ENCODE results near the gene PRKN. TPM values are rescaled to one million over a fixed set of nuclear protein-coding genes. Genes with fewer than 3 reads are reported as not detected.

PRKN gene
- total and polyA plus RNA-seq, 9 donors = 3.0 to 15.0 (median 9.2) TPM

DNA sequence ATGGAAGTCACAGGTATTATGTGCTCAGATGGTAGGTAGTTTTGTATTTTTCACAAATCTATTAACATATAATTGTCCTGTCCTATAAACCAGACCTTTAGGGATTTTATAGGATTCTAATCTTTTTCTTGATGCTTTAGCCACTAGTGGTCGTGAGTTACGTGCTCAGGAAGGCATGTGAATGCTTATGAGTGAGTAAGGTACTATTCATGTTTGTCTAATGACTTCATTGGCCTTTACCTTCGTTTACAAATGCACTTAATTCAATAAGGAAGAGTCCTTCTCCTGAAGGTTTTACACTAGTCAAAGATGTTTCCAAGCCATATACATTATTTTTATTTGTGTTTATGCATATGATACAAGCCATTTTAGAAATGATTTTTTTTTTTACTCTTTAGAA, 23.2 kb upstream of the PRKN start:
- H3K9me3 ChIP-seq = no peaks in the 10 kb centered on the region
- intact Hi-C loops (cut with DNase I) = no loop called here

DNA sequence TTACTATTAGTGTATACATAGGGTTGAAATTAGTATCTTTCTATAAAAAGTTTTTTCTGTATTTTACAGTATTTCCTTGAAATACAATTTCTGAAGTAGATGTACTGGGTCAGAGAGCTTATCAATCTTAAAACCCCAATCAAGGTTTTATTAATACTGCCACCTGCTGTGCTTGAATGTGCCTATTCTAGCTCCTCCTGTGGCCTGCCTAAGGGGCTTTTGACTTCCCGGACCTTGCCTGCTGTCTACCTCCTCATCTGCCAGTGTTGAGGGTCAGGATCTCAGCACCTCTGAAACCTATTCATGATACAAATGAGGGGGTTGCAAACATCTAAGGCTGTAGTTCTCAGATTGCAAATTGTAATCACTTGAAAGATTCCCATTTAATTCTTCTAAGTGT, 9.4 kb upstream of the PRKN start:
- Histone ChIP-seq H3K4me1 (ENCODE audit: insufficient read depth) (no peaks in the 10 kb centered on the region), H3K4me3 (no peak overlapping the region), H3K27me3 (no peaks in the 10 kb centered on the region), H3K36me3 (no peaks in the 10 kb centered on the region), H3K27ac (no peak overlapping the region), H3K9me3 (no peaks in the 10 kb centered on the region)
- WGBS, 3 donors = 27 to 41% (median 38%) methylated on average over 1 of the region's 1 CpG
- intact Hi-C loops (cut with DNase I) = no loop called here
- DNase-seq = no peak
- TF ChIP-seq, protein P1, sequence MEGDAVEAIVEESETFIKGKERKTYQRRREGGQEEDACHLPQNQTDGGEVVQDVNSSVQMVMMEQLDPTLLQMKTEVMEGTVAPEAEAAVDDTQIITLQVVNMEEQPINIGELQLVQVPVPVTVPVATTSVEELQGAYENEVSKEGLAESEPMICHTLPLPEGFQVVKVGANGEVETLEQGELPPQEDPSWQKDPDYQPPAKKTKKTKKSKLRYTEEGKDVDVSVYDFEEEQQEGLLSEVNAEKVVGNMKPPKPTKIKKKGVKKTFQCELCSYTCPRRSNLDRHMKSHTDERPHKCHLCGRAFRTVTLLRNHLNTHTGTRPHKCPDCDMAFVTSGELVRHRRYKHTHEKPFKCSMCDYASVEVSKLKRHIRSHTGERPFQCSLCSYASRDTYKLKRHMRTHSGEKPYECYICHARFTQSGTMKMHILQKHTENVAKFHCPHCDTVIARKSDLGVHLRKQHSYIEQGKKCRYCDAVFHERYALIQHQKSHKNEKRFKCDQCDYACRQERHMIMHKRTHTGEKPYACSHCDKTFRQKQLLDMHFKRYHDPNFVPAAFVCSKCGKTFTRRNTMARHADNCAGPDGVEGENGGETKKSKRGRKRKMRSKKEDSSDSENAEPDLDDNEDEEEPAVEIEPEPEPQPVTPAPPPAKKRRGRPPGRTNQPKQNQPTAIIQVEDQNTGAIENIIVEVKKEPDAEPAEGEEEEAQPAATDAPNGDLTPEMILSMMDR (IDR thresholded peaks at IDR 0.05) = no peak
- no peak for TF ChIP-seq EP300 (IDR thresholded peaks at IDR 0.05)
- TF ChIP-seq POLR2A (IDR thresholded peaks at IDR 0.05) = no peak

More for the DNA sequence above, 23.2 kb upstream of the PRKN start:
- no peaks in the 10 kb centered on the region for H3K36me3 ChIP-seq
- no peaks in the 10 kb centered on the region for H3K4me1 ChIP-seq (ENCODE audit: insufficient read depth)
- WGBS, 3 donors = 69 to 78% (median 75%) methylated on average over 3 of the region's 3 CpGs
- no peaks in the 10 kb centered on the region for H3K27me3 ChIP-seq
- H3K27ac ChIP-seq = no peak overlapping the region
- H3K4me3 ChIP-seq = no peak overlapping the region
- no peak for DNase-seq
- TF ChIP-seq POLR2A (IDR thresholded peaks at IDR 0.05) (no peak), EP300 (IDR thresholded peaks at IDR 0.05) (no peak)
- TF ChIP-seq, protein P1 (IDR thresholded peaks at IDR 0.05) = no peak

DNA sequence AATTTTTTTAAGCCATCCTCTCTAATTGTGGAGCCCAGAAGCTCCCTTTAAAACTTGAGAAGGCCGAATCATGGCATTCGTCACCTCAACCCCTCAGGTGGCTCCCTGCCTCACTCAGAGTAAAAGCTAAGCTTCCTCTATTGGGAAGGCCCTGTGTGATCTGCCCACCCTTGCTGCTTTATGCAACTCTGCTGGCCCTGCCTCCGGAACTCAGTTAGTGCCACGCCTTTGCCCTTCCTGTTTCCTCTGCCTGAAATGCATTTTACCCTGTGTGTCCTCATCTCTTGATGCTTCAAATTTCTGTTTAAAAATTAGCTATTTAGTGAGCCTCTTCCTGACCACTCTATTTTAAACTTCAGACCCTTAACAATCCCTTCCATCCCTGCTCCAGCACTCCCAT, 5.9 kb upstream of the PRKN start:
- TF ChIP-seq POLR2A (IDR thresholded peaks at IDR 0.05) = no peak
- Histone ChIP-seq H3K4me3 (no peak overlapping the region), H3K4me1 (ENCODE audit: insufficient read depth) (no peaks in the 10 kb centered on the region), H3K27me3 (no peaks in the 10 kb centered on the region), H3K27ac (no peak overlapping the region), H3K9me3 (no peaks in the 10 kb centered on the region), H3K36me3 (no peaks in the 10 kb centered on the region)
- 90 to 93% (median 92%) methylated on average over 4 of the region's 4 CpGs for WGBS, 3 donors
- no peak for DNase-seq
- intact Hi-C loops (cut with DNase I) = no loop called here

DNA sequence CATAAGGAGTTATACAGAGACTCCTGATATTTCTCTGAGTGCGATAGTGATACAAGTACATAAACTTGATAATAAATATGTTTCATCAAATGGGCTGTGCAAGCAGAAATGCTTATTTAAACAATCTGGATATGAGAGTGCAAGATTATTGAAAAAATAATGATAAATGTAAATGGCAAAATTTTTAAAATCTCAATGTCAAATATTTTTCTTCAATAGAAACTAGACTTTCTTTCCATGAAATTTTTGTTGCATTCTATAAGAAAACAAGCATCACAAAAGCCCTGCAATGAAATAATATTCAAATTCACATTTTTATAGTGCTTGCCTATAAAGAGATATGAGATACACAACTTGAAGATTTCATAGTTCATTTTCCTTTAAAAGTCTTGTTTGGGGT, 2.9 kb upstream of the PRKN start:
- Histone ChIP-seq H3K27me3 (no peaks in the 10 kb centered on the region), H3K9me3 (no peaks in the 10 kb centered on the region), H3K4me1 (ENCODE audit: insufficient read depth) (no peaks in the 10 kb centered on the region), H3K27ac (no peak overlapping the region), H3K4me3 (no peak overlapping the region), H3K36me3 (no peaks in the 10 kb centered on the region)
- WGBS, 3 donors = 94 to 98% (median 95%) methylated on average over 1 of the region's 1 CpG
- TF ChIP-seq, protein P1 (IDR thresholded peaks at IDR 0.05) = no peak
- TF ChIP-seq EP300 (IDR thresholded peaks at IDR 0.05) = no peak
- TF ChIP-seq POLR2A (IDR thresholded peaks at IDR 0.05) = no peak
- intact Hi-C loops (cut with DNase I) = no loop called here
- DNase-seq = no peak

DNA sequence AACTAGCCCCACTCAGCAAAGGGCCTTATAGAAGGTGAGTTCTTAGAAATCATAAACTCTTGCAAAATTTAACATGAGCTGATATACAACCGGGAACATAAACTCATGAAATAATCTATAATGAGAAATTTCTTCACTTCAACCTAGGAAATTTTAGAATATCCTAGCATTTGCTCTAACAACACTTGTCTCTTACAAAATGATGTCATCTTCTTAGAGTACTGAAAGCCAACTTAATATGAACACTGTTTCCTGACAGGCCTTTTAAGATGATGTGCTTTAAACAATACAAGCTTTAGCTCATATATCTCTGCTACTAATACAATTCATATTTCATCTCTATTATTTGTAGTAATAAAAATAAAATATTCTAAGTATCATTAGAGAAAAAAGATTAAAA, 1.1 kb upstream of the PRKN start:
- intact Hi-C loops (cut with DNase I) = no loop called here
- H3K4me3 ChIP-seq = no peak overlapping the region
- H3K9me3 ChIP-seq = no peaks in the 10 kb centered on the region
- no peaks in the 10 kb centered on the region for H3K27me3 ChIP-seq
- TF ChIP-seq POLR2A (IDR thresholded peaks at IDR 0.05) = no peak
- no peak for TF ChIP-seq EP300 (IDR thresholded peaks at IDR 0.05)
- TF ChIP-seq, protein P1 (IDR thresholded peaks at IDR 0.05) = no peak
- WGBS, 3 donors = 80 to 94% (median 84%) methylated on average over 1 of the region's 1 CpG
- DNase-seq = no peak
- H3K27ac ChIP-seq = peak overlapping the region in 1 of 2 donors; percentile 65
- H3K36me3 ChIP-seq = no peaks in the 10 kb centered on the region
- no peaks in the 10 kb centered on the region for H3K4me1 ChIP-seq (ENCODE audit: insufficient read depth)
